Measurements from ENCODE around the gene CCDC13.

DNA sequence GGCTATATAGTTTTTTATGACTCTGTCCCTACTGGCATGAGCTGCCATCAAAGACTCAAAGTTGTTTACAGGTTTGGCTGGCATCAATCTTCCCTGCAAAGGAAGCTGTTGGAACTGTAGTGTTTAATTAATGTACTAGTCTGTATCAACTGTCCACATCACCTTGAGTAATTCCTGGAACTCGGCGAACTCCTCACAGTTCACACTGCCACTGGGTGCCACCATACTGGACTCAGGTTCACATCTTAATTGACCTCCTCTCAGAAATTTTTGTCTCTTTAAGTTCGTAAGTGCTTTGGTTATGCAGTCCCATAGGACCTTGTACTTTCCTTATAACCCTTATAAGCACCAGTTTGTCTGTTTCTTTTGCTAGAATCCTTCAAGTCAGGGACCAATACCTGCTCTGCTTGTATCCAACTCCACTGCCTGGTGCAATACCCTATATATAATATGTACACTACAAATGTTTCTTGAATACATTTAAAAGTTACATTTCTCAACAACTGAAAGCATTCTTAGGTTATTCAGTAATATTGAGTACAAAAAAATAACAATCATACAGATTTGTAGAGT, 28.1 kb upstream of the CCDC13 start:
- TF ChIP-seq, protein P1, sequence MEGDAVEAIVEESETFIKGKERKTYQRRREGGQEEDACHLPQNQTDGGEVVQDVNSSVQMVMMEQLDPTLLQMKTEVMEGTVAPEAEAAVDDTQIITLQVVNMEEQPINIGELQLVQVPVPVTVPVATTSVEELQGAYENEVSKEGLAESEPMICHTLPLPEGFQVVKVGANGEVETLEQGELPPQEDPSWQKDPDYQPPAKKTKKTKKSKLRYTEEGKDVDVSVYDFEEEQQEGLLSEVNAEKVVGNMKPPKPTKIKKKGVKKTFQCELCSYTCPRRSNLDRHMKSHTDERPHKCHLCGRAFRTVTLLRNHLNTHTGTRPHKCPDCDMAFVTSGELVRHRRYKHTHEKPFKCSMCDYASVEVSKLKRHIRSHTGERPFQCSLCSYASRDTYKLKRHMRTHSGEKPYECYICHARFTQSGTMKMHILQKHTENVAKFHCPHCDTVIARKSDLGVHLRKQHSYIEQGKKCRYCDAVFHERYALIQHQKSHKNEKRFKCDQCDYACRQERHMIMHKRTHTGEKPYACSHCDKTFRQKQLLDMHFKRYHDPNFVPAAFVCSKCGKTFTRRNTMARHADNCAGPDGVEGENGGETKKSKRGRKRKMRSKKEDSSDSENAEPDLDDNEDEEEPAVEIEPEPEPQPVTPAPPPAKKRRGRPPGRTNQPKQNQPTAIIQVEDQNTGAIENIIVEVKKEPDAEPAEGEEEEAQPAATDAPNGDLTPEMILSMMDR (IDR thresholded peaks at IDR 0.05): no peak
- no peak for TF ChIP-seq POLR2A (IDR thresholded peaks at IDR 0.05)
